Measurements from ENCODE around the gene RING1.

Gene RING1

DNA sequence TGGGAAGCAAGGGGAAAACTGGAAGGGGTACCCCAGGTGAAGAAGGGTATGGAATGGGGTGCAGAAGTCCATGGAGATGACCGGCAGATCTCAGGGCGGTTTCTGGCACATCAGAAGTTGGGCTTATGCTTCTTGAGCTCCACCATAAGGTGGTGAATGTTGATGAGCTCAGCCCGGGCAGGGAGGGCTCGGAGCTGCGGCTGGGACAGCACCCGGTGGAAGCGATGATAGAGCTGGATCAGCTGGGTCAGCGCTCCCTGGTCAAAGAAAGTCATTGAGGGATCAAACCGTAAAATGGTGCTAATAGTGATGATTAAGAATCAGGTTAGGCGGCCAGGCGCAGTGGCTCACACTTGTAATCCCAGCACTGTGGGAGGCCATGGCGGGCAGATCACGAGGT lies 42.4 kb downstream of the RING1 start:
- Histone ChIP-seq H3K4me1 (ENCODE audit: control insufficient read depth, insufficient read depth, low read length) (peaks cover 12% of the 10 kb centered on the region), H3K36me3 (ENCODE audit: control insufficient read depth, insufficient read depth, low read length) (no peaks in the 10 kb centered on the region), H3K9ac (ENCODE audit: low read length) (no peak overlapping the region), H3K27ac (ENCODE audit: low read depth, low read length) (no peak overlapping the region), H3K4me3 (ENCODE audit: low read length) (no peak overlapping the region), H3K27me3 (ENCODE audit: control insufficient read depth, insufficient read depth, low read length) (no peaks in the 10 kb centered on the region)

DNA sequence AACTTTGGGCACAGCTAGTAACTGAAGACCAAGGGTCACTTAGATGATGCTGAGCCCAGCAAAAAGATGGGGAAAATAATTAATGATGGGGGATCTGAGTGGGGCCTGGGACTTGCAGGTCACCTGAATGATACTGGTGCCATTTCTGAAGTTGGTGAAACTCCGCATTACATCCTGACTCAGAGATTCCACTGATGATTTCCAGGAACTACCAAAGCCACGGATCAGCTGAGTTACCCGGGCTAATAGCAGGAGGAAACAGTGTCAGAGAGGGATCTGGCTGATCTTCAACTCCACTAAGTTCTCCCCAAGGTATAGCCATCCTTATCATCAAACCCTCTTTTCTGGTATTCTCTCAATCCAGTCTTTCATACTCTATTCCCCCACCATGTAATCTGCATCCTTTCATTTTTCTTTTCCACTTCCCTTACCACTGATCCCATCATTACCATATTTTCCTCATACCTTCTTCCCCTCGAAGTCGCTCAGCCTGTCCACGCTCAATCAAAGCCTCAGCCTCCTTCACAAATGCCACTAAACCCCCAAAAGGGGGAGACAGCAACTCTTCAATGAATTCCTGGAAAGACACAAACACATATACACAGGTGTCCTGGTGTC lies 43.2 kb downstream of the RING1 start:
- no peak overlapping the region for H3K9ac ChIP-seq (ENCODE audit: low read length)
- H3K36me3 ChIP-seq (ENCODE audit: control insufficient read depth, insufficient read depth, low read length) = no peaks in the 10 kb centered on the region
- H3K27ac ChIP-seq (ENCODE audit: low read depth, low read length) = no peak overlapping the region
- H3K27me3 ChIP-seq (ENCODE audit: control insufficient read depth, insufficient read depth, low read length) = no peaks in the 10 kb centered on the region
- peaks cover 12% of the 10 kb centered on the region for H3K4me1 ChIP-seq (ENCODE audit: control insufficient read depth, insufficient read depth, low read length)
- no peak overlapping the region for H3K4me3 ChIP-seq (ENCODE audit: low read length)

DNA sequence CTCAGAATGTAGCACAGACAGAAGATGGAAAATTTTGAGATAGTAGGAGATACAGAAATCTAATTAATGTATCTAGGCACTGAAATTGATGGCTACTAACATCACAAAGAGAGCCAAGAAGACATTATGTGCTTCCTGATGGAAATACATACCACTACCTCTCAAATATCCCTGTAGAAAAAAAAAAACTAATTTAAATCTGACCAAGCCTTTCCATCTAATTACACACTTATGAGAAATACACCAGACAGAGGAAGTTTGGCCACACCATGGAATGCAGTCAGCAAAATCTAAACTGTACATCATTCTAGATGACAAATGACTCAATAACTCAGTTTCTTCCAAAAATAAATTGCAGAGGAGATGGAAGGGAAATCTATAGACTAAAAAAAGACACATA lies 44.5 kb downstream of the RING1 start:
- peaks cover 2% of the 10 kb centered on the region for H3K36me3 ChIP-seq (ENCODE audit: control insufficient read depth, insufficient read depth, low read length)
- H3K4me1 ChIP-seq (ENCODE audit: control insufficient read depth, insufficient read depth, low read length) = peaks cover 12% of the 10 kb centered on the region
- H3K27ac ChIP-seq (ENCODE audit: low read depth, low read length) = no peak overlapping the region
- H3K27me3 ChIP-seq (ENCODE audit: control insufficient read depth, insufficient read depth, low read length) = no peaks in the 10 kb centered on the region
- no peak overlapping the region for H3K4me3 ChIP-seq (ENCODE audit: low read length)
- H3K9ac ChIP-seq (ENCODE audit: low read length) = no peak overlapping the region

DNA sequence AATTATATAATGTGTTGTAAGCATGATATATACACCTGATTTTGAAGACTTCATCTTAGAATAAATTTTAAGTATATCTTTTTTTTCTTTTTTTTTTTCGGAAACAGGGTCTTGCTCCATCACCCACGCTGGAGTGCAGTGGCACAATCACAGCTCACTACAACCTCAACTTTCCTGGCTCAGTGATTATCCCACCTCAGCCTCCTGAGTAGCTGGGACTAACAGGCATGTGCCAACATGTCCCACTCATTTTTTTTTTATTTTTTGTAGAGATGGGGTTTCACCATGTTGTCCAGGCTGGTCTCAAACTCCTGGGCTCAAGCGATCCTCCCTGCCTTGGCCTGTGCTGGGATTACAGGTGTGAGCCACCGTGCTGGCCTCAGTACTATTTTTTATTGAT lies 46.3 kb downstream of the RING1 start:
- no peak overlapping the region for H3K27ac ChIP-seq (ENCODE audit: low read depth, low read length)
- peaks cover 5% of the 10 kb centered on the region for H3K4me1 ChIP-seq (ENCODE audit: control insufficient read depth, insufficient read depth, low read length)
- H3K27me3 ChIP-seq (ENCODE audit: control insufficient read depth, insufficient read depth, low read length) = no peaks in the 10 kb centered on the region
- H3K36me3 ChIP-seq (ENCODE audit: control insufficient read depth, insufficient read depth, low read length) = peaks cover 4% of the 10 kb centered on the region
- H3K4me3 ChIP-seq (ENCODE audit: low read length) = no peak overlapping the region
- no peak overlapping the region for H3K9ac ChIP-seq (ENCODE audit: low read length)

DNA sequence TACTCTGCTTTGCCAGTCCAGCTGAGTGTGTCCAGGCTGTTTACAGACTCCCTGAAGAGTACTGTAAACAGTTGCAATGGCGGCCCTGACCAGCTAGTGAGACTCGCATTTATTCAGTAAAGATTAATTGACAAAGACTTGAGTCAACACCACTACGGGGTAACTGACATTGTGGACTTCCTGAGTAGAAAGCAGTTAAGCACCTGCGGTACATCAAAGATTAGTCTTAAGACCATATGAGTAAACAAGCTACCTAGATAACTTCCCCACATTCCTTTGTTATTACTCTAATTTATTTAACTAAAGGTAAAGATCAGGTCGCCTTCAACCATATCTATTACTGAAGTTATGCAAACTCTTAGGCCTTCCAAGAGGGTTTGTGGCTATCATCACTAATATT lies 50.7 kb downstream of the RING1 start:
- peaks cover 16% of the 10 kb centered on the region for H3K36me3 ChIP-seq (ENCODE audit: control insufficient read depth, insufficient read depth, low read length)

More for the DNA sequence above, 50.7 kb downstream of the RING1 start:
- H3K27me3 ChIP-seq (ENCODE audit: control insufficient read depth, insufficient read depth, low read length) = no peaks in the 10 kb centered on the region
- H3K4me1 ChIP-seq (ENCODE audit: control insufficient read depth, insufficient read depth, low read length) = no peaks in the 10 kb centered on the region
- H3K9ac ChIP-seq (ENCODE audit: low read length) = no peak overlapping the region
- no peak overlapping the region for H3K4me3 ChIP-seq (ENCODE audit: low read length)
- H3K27ac ChIP-seq (ENCODE audit: low read depth, low read length) = no peak overlapping the region

All from rectal smooth muscle tissue (tissue), 1 donor.